ENCODE data around the gene RSRC1.

DNA sequence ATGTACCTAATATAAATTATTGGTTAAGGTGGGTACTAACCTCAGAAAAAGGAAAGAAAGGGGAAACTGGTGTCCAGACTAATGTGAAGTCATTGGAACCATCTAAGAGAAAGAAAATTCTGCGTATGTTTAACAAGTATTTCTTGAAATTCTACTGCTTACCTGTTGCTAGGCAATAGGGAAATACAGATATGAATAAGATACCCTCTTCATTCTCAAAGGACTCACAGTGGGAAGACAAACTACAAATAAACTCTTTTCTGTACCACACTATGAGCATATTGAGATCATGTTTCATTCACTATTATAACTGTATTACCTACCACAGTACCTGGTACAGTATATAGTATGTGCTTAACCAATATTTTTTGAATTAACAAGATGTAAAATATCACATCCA is 320.6 kb downstream of the RSRC1 start:
- TF ChIP-seq POLR2AphosphoS5 (IDR thresholded peaks at IDR 0.05; ENCODE audit: low read depth, low read length) (no peak), TAF1 (IDR thresholded peaks at IDR 0.05; ENCODE audit: borderline replicate concordance, low read depth, low read length) (no peak), POLR2A (IDR thresholded peaks at IDR 0.05; ENCODE audit: low read depth, low read length) (no peak)

All from GM12892 (cell line).